Progenitor cell of endocrine pancreas (in vitro differentiated cells): Measurements from ENCODE around the gene ZNF275. TPM values are rescaled to one million over a fixed set of nuclear protein-coding genes. Genes with fewer than 3 reads are reported as not detected.

Experiments used
- DNase-seq: peaks from one replicate; pipeline ENCODE4 v3.0.0; 2021; ENCODE audit warnings: low spot score; ENCODE audit not compliant: unreplicated experiment
- H3K27ac Mint-ChIP-seq: 2 replicates; pipeline ENCODE4 v1.8.0; 2021; ENCODE audit warnings: mild to moderate bottlenecking, moderate library complexity, mixed read lengths
- H3K27me3 Mint-ChIP-seq: 2 replicates; pipeline ENCODE4 v1.8.0; 2021; ENCODE audit warnings: mixed read lengths
- H3K36me3 Mint-ChIP-seq: 2 replicates; pipeline ENCODE4 v1.8.0; 2022; ENCODE audit warnings: mixed read lengths; ENCODE audit not compliant: insufficient read depth
- H3K4me1 Mint-ChIP-seq: 2 replicates; pipeline ENCODE4 v1.8.0; 2021; ENCODE audit warnings: low read depth, mixed read lengths
- H3K4me3 Mint-ChIP-seq: 2 replicates; pipeline ENCODE4 v1.8.0; 2021; ENCODE audit warnings: low read depth, mild to moderate bottlenecking, moderate library complexity, mixed read lengths
- H3K9me3 Mint-ChIP-seq: 2 replicates; pipeline ENCODE4 v1.8.0; 2021; ENCODE audit warnings: low read depth, mixed read lengths
- CTCF ChIP-seq: fragments of 200-600 bp; sonication (generic); IDR thresholded peaks from one replicate; pipeline ENCODE4 v1.5.0; 2021; ENCODE audit warnings: antibody characterized with exemption, mild to moderate bottlenecking; ENCODE audit not compliant: unreplicated experiment
- total RNA-seq: library from RNA; stranded (reverse); gene quantifications from 2 replicates; pipeline ENCODE4 v1.2.1, GENCODE V29; 2021

Gene ZNF275
- total RNA-seq, 1 donor from 2014 or later = 12.2 TPM

DNA sequence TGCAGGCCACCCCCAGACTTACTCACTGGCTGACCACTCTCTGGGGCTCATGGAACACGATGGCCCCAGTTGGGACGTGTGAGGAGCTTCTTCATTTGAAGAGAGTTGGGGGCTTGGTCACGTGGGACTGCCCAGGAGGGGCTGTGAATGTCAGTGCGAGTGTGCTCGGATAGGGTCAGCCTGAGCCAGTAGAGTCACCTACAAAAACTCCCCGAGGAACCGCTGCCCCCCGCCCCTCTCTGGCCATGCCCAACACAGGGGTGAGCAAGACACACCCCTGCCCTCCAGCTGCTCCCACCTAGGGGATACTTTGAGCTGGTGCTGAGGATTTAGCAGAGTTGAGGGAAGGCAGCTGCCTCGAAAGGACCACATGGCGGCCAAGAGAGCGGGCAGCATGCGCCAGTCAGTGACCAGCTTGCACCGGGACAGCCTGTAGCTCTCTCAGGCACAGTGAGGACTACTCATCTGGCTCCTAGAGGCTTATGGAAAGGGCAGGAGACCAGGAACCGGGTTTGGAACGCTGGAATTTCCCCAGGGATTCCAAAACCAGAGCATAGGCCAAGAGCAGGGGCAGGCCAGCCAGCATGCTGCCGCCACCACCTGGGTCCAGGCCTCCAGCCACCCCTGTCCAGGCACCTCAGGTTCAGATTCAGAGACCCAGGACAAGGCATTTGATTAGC, 58.8 kb downstream of the ZNF275 start:
- H3K4me1 Mint-ChIP-seq = no peaks in the 10 kb centered on the region
- TF ChIP-seq CTCF = no peak
- no peak for DNase-seq
- H3K9me3 Mint-ChIP-seq = no peaks in the 10 kb centered on the region
- H3K4me3 Mint-ChIP-seq = no peak overlapping the region
- no peaks in the 10 kb centered on the region for H3K36me3 Mint-ChIP-seq
- H3K27me3 Mint-ChIP-seq = peaks cover 6% of the 10 kb centered on the region
- H3K27ac Mint-ChIP-seq = no peak overlapping the region

- H3K4me3 Mint-ChIP-seq = no peak overlapping the region
- TF ChIP-seq CTCF = no peak
- H3K36me3 Mint-ChIP-seq = no peaks in the 10 kb centered on the region
- no peak for DNase-seq
- peaks cover 2% of the 10 kb centered on the region for H3K4me1 Mint-ChIP-seq
- H3K9me3 Mint-ChIP-seq = no peaks in the 10 kb centered on the region
- H3K27ac Mint-ChIP-seq = no peak overlapping the region
- H3K27me3 Mint-ChIP-seq = peaks cover 8% of the 10 kb centered on the region
Observed at GRCh38 chrX:153394612-153395011, 60.7 kb downstream of the ZNF275 start.

DNA sequence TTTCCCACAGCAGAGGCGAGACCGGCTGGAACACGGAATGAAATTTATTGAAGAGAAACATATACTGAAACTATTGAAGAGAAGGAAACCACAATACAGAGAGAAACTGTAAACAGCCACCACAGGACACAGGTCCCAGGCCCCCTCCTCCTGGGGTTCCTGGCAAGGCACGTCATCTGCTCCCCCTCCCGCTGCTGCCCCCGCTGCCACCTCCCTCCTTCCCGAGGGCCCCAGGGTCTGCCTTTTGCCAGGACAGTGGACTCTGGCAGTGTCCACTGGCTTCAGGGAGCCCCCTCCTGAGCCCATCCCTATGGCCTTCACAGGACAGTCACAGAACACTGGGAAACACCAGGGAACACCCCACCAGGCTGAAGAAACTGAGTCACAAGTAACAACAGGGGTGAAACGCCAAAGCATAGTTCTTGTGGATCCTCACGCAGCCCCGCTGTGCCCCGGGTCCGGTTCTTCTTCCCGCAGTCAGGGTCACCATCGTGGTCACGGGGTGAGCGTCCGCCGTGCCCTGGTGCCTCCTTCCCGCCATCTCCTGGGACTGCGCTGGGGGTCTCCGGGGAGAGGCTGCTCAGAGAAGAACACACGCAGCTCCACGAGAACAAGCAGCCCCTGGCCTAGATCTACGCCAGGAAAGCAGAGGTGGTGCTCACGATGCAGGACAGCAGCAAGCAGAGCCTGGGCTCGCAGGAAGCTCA, 61.8 kb downstream of the ZNF275 start:
- Mint-ChIP-seq H3K4me1 (peaks cover 2% of the 10 kb centered on the region), H3K27ac (no peak overlapping the region), H3K4me3 (no peak overlapping the region), H3K27me3 (peaks cover 8% of the 10 kb centered on the region), H3K9me3 (no peaks in the 10 kb centered on the region), H3K36me3 (no peaks in the 10 kb centered on the region)
- DNase-seq = no peak
- no peak for TF ChIP-seq CTCF

GRCh38 chrX:153396320-153397195, 62.6 kb downstream of the ZNF275 start:
- H3K36me3 Mint-ChIP-seq = peaks cover 2% of the 10 kb centered on the region
- no peak for TF ChIP-seq CTCF
- DNase-seq = no peak
- no peak overlapping the region for H3K4me3 Mint-ChIP-seq
- peaks cover 2% of the 10 kb centered on the region for H3K4me1 Mint-ChIP-seq
- H3K9me3 Mint-ChIP-seq = peaks cover 5% of the 10 kb centered on the region
- peaks cover 8% of the 10 kb centered on the region for H3K27me3 Mint-ChIP-seq
- H3K27ac Mint-ChIP-seq = no peak overlapping the region
